Mesenchymal stem cell (in vitro differentiated cells and primary cell): ENCODE results near the gene UQCRH.
"Not testable (repeated sequence)": the region's sequence is repeated elsewhere in the genome, so short reads cannot be mapped to it uniquely, and the experiment has no call there.

ENCODE experiments used
- DNase-seq: peaks from one replicate; pipeline ENCODE4 v3.0.0-alpha.2; 2013
- H2AFZ ChIP-seq: one replicate; pipeline ENCODE4 v1.6.1; 2013; ENCODE audit warnings: low read depth, mild to moderate bottlenecking, control low read depth, inconsistent platforms, low read length, moderate library complexity
- H2AK5ac ChIP-seq: 2 replicates; pipeline ENCODE4 v1.6.1; 2013; ENCODE audit warnings: low read length, moderate library complexity, mild to moderate bottlenecking, inconsistent platforms; ENCODE audit not compliant: severe bottlenecking
- H2BK120ac ChIP-seq: one replicate; pipeline ENCODE4 v1.6.1; 2013; ENCODE audit warnings: low read depth, mild to moderate bottlenecking, inconsistent platforms, low read length, moderate library complexity
- H2BK12ac ChIP-seq, 2 experiments: one replicate each; pipeline ENCODE4 v1.6.1; 2013; ENCODE audit warnings: inconsistent platforms in 2 of 2, low read length in 2 of 2, mild to moderate bottlenecking in 2 of 2, moderate library complexity in 2 of 2, control low read depth in 1 of 2
- H2BK15ac ChIP-seq: one replicate; pipeline ENCODE4 v1.6.1; 2013; ENCODE audit warnings: mild to moderate bottlenecking, low read depth, inconsistent platforms; ENCODE audit not compliant: poor library complexity, severe bottlenecking
- H2BK5ac ChIP-seq: 2 replicates; pipeline ENCODE4 v1.6.1; 2013; ENCODE audit warnings: low read depth, mild to moderate bottlenecking, low read length, control low read depth, inconsistent platforms; ENCODE audit not compliant: poor library complexity, severe bottlenecking
- H3K14ac ChIP-seq, 2 experiments: one replicate each; pipeline ENCODE4 v1.6.1; 2013; ENCODE audit warnings: inconsistent platforms in 2 of 2, low read length in 2 of 2, control low read depth in 1 of 2, mild to moderate bottlenecking in 1 of 2, moderate library complexity in 1 of 2
- H3K18ac ChIP-seq, 2 experiments: one replicate each; pipeline ENCODE4 v1.6.1; 2013; ENCODE audit warnings: inconsistent platforms in 2 of 2, low read length in 2 of 2, control low read depth in 1 of 2, low read depth in 1 of 2, mild to moderate bottlenecking in 1 of 2
- H3K23ac ChIP-seq, 2 experiments: one replicate each; pipeline ENCODE4 v1.6.1; 2013; ENCODE audit warnings: inconsistent platforms in 2 of 2, low read length in 2 of 2, mild to moderate bottlenecking in 2 of 2, moderate library complexity in 2 of 2, control low read depth in 1 of 2
- H3K27ac ChIP-seq: 2 replicates; pipeline ENCODE4 v1.5.1; 2013; ENCODE audit warnings: mild to moderate bottlenecking, moderate library complexity, low read length, control low read depth, inconsistent platforms; ENCODE audit not compliant: poor library complexity, severe bottlenecking
- H3K27me3 ChIP-seq, 2 experiments: 2 replicates each; pipeline versions ENCODE4 v1.6.1 to v1.7.0; 2013; ENCODE audit warnings: low read length in 2 of 2, mild to moderate bottlenecking in 2 of 2, moderate library complexity in 2 of 2, control low read depth in 1 of 2, inconsistent platforms in 1 of 2; ENCODE audit not compliant: control insufficient read depth in 1 of 2, insufficient read depth in 1 of 2
- H3K36me3 ChIP-seq, 2 experiments: 2 replicates each; pipeline versions ENCODE4 v1.6.1 to v1.7.0; 2013; ENCODE audit warnings: low read length in 2 of 2, control low read depth in 1 of 2, inconsistent platforms in 1 of 2, low read depth in 1 of 2, mild to moderate bottlenecking in 1 of 2; ENCODE audit not compliant: insufficient read depth in 2 of 2, control insufficient read depth in 1 of 2
- H3K4ac ChIP-seq, 2 experiments: one replicate each; pipeline ENCODE4 v1.6.1; 2013; ENCODE audit warnings: inconsistent platforms in 2 of 2, low read length in 2 of 2, mild to moderate bottlenecking in 2 of 2, moderate library complexity in 2 of 2, control low read depth in 1 of 2, low read depth in 1 of 2
- H3K4me1 ChIP-seq: 2 replicates; pipeline ENCODE4 v1.6.1; 2013; ENCODE audit warnings: low read depth, low read length, control low read depth; ENCODE audit not compliant: control insufficient read depth, insufficient read depth
- H3K4me2 ChIP-seq: 2 replicates; pipeline ENCODE4 v1.6.1; 2013; ENCODE audit warnings: low read length, mild to moderate bottlenecking, inconsistent platforms; ENCODE audit not compliant: poor library complexity, severe bottlenecking
- H3K4me3 ChIP-seq, 2 experiments: 2 replicates each; pipeline versions ENCODE4 v1.5.1 to v1.7.0; 2013; ENCODE audit warnings: low read length in 2 of 2, mild to moderate bottlenecking in 2 of 2, control low read depth in 1 of 2, low read depth in 1 of 2; ENCODE audit not compliant: insufficient read depth in 1 of 2
- H3K79me1 ChIP-seq: replicated peaks from 2 replicates; pipeline ENCODE4 v1.6.1; 2013; ENCODE audit warnings: mild to moderate bottlenecking, control low read depth, low read length, inconsistent platforms; ENCODE audit not compliant: poor library complexity, severe bottlenecking
- H3K9ac ChIP-seq: 2 replicates; pipeline ENCODE4 v1.7.0; 2013; ENCODE audit warnings: mild to moderate bottlenecking, low read length, moderate library complexity
- H3K9me3 ChIP-seq: 2 replicates; pipeline ENCODE4 v1.7.0; 2013; ENCODE audit warnings: mild to moderate bottlenecking, low read length; ENCODE audit not compliant: control insufficient read depth
- H4K8ac ChIP-seq: one replicate; pipeline ENCODE4 v1.6.1; 2013; ENCODE audit warnings: inconsistent platforms, mild to moderate bottlenecking, low read length, moderate library complexity
- H4K91ac ChIP-seq: one replicate; pipeline ENCODE4 v1.6.1; 2013; ENCODE audit warnings: mild to moderate bottlenecking, low read length, inconsistent platforms
- WGBS: methylation state at CpG from one replicate; pipeline ENCODE4 v1.1.7; 2013; ENCODE audit warnings: mixed read lengths; 5-methylcytosine and 5-hydroxymethylcytosine counted together

Gene UQCRH

GRCh38 chr1:46319301-46319700 is 15.8 kb downstream of the UQCRH start:
- H3K18ac ChIP-seq, H3K4me3 ChIP-seq, H3K79me1 ChIP-seq, H3K4me2 ChIP-seq, H2BK120ac ChIP-seq, H3K27ac ChIP-seq, H3K27me3 ChIP-seq, H3K4ac ChIP-seq, H2BK15ac ChIP-seq, H3K9ac ChIP-seq, H3K23ac ChIP-seq, H2BK12ac ChIP-seq, H3K14ac ChIP-seq, H2AFZ ChIP-seq, H3K4me1 ChIP-seq, H4K8ac ChIP-seq, H2BK5ac ChIP-seq, H4K91ac ChIP-seq, H3K9me3 ChIP-seq, DNase-seq: not testable (repeated sequence)
- 88% methylated on average over 5 of the region's 6 CpGs for WGBS
- peak overlapping the region; percentile 46 for H2AK5ac ChIP-seq
- H3K36me3 ChIP-seq, result peaks cover 17 to 30% of the 10 kb centered on the region in 2 experiments

- H4K8ac ChIP-seq, H3K4me1 ChIP-seq, H3K9ac ChIP-seq, H3K79me1 ChIP-seq, H2BK15ac ChIP-seq, H2AFZ ChIP-seq, H3K14ac ChIP-seq, H2BK5ac ChIP-seq, H3K4me2 ChIP-seq, H3K18ac ChIP-seq, H3K4me3 ChIP-seq, H3K27me3 ChIP-seq, H2AK5ac ChIP-seq, H3K9me3 ChIP-seq, H3K4ac ChIP-seq, H3K27ac ChIP-seq, H3K23ac ChIP-seq, H2BK12ac ChIP-seq, DNase-seq, H4K91ac ChIP-seq, H2BK120ac ChIP-seq: not testable (repeated sequence)
- peaks cover 11 to 23% of the 10 kb centered on the region in 2 experiments for H3K36me3 ChIP-seq
- 74% methylated on average over 8 of the region's 13 CpGs for WGBS
These were observed 16.7 kb downstream of the UQCRH start for GRCh38 chr1:46319960-46320914.

- H3K9me3 ChIP-seq, H3K4me3 ChIP-seq, H2BK12ac ChIP-seq, H3K9ac ChIP-seq, H3K23ac ChIP-seq, H3K79me1 ChIP-seq, H2BK15ac ChIP-seq, DNase-seq, H4K8ac ChIP-seq, H2AFZ ChIP-seq, H3K4me2 ChIP-seq, H3K27ac ChIP-seq, H3K4ac ChIP-seq, H3K36me3 ChIP-seq, H2BK120ac ChIP-seq, H3K14ac ChIP-seq, H3K4me1 ChIP-seq, H2AK5ac ChIP-seq, H3K27me3 ChIP-seq, H4K91ac ChIP-seq, H3K18ac ChIP-seq, H2BK5ac ChIP-seq: not testable (repeated sequence)
- WGBS, result over 99% methylated on average over 6 of the region's 6 CpGs
These were observed 18.7 kb downstream of the UQCRH start for GRCh38 chr1:46322191-46322590.

DNA sequence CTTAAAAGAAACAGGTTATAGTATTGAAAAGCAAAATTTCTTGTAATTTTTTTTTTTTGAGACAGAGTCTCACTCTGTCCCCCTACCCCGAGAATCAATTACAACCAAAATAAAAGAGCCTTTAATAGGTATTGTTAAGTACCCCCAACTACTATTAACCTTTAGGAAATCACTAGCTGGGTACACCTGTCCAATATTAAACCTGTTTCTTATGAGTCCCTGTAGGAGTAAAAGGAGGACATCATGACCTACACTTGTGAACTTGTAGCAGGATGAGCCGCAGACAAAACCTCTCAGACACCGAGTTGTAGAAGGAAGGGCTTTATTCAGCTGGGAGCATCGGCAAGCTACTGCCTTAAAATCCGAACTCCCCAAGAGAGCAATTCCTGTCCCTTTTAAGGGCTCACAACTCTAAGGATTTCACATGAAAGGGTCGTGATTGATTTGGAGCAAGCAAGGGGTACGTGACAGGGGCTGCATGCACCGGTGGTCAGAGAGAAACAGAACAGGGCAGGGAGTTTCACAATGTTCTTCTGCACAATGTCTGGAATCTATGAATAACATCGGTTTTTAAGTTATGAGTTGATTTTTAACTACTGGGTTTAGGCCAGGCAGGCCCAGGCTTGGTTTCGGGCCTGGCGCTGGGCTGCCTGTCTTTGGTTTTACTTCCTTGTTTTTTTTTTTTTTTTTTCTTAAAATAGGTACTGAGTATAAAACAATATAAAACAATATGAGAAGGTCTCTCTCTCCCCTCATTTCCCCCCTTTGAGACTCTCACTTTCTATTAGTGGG is 22.0 kb downstream of the UQCRH start:
- Histone ChIP-seq H3K4me2 (peak overlapping the region; percentile 0), H3K27ac (peak overlapping the region; percentile 78)
- H3K23ac ChIP-seq, H3K36me3 ChIP-seq, H3K27me3 ChIP-seq, H2BK15ac ChIP-seq, DNase-seq, H3K14ac ChIP-seq, H3K9me3 ChIP-seq, H2AK5ac ChIP-seq, H3K18ac ChIP-seq, H2AFZ ChIP-seq, H2BK12ac ChIP-seq, H3K4me1 ChIP-seq, H4K8ac ChIP-seq, H3K4ac ChIP-seq, H3K4me3 ChIP-seq, H3K79me1 ChIP-seq, H4K91ac ChIP-seq, H3K9ac ChIP-seq, H2BK5ac ChIP-seq, H2BK120ac ChIP-seq: not testable (repeated sequence)
- 87% methylated on average over 5 of the region's 11 CpGs for WGBS
